Mesodermal cell (in vitro differentiated cells): ENCODE measurements around the gene HOXC10.

Experiments
- H3K27ac ChIP-seq: 2 replicates; pipeline ENCODE4 v1.7.0; 2013; ENCODE audit warnings: mild to moderate bottlenecking, low read depth, low read length, moderate library complexity; ENCODE audit not compliant: severe bottlenecking
- H3K36me3 ChIP-seq: 2 replicates; pipeline ENCODE4 v1.7.1; 2013; ENCODE audit warnings: mild to moderate bottlenecking, low read length, moderate library complexity; ENCODE audit not compliant: control insufficient read depth, insufficient read depth
- H3K4me1 ChIP-seq: one replicate; pipeline ENCODE4 v1.7.1; 2013; ENCODE audit warnings: mild to moderate bottlenecking, low read length; ENCODE audit not compliant: insufficient read depth, control insufficient read depth, poor library complexity, severe bottlenecking
- H3K4me3 ChIP-seq: 2 replicates; pipeline ENCODE4 v1.7.0; 2013; ENCODE audit warnings: low read length, control low read depth, mild to moderate bottlenecking; ENCODE audit not compliant: insufficient read depth, poor library complexity, severe bottlenecking; ENCODE audit errors: extremely low read depth
- H3K9me3 ChIP-seq: 2 replicates; pipeline ENCODE4 v1.7.1; 2013; ENCODE audit warnings: mild to moderate bottlenecking, low read length, moderate library complexity; ENCODE audit not compliant: control insufficient read depth
- WGBS, 2 experiments: methylation state at CpG; one replicate each; pipeline ENCODE4 v1.1.5; 2013; ENCODE audit warnings: missing lambda C conversion rate in 2 of 2; ENCODE audit not compliant: insufficient coverage in 2 of 2; 5-methylcytosine and 5-hydroxymethylcytosine counted together

Gene HOXC10

DNA sequence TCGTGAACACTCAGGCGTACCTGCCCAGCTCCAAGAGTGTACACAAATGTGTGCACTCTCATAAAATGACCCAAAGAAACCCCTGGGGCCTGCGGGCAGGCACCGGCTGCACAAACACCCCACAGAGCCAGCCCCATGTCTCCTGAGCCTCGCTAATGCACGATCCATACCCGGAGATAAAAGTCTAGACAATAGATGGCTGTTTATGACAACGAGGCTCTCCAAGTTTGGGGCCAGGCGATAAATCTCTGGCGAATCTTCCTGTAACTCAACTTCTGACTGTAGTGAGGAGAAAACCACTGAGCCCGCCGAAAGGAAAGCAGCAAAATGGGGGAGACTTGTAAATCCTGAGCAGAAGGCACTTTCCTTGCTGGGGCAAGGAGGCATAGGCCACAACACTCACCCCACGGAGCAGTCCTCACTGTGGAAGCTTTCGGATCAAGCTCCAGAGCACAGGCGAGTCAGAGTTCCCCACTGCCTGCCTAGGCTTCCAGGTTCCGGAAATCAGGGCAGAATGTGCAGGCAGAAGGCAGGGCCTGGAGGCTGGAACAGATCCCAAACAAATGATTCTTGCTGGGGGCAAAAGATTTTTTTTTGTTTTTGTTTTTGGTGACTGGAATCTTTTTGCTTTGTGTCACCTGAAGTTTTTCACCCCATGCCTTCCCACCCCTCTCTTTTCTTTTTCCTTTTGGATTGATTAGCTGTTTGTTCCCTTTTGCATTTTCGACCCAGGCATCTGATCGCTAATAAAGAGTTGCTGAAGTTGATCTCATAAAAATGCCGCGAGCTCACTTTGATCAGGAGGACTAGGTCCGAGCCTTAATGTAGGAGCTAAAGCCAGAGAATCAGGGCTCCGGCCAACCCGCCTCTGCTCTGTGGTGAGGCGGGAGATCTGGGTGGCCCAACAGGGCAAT is 16.5 kb upstream of the HOXC10 start:
- no peaks in the 10 kb centered on the region for H3K9me3 ChIP-seq
- no peaks in the 10 kb centered on the region for H3K36me3 ChIP-seq
- no peak overlapping the region for H3K27ac ChIP-seq
- no peak overlapping the region for H3K4me3 ChIP-seq
- WGBS, 2 experiments = 20 to 23% methylated on average over 19 to 21 of the region's 24 CpGs
- no peaks in the 10 kb centered on the region for H3K4me1 ChIP-seq

- WGBS, 2 experiments = 41 to 42% methylated on average over 10 of the region's 12 CpGs
- no peaks in the 10 kb centered on the region for H3K9me3 ChIP-seq
- H3K4me3 ChIP-seq = no peak overlapping the region
- H3K27ac ChIP-seq = no peak overlapping the region
- H3K36me3 ChIP-seq = no peaks in the 10 kb centered on the region
- no peaks in the 10 kb centered on the region for H3K4me1 ChIP-seq
Measured at GRCh38 chr12:53969588-53970259, 15.2 kb upstream of the HOXC10 start.

GRCh38 chr12:53970451-53970850 is 14.5 kb upstream of the HOXC10 start:
- Histone ChIP-seq H3K4me3 (no peak overlapping the region), H3K9me3 (no peaks in the 10 kb centered on the region), H3K27ac (no peak overlapping the region), H3K36me3 (no peaks in the 10 kb centered on the region), H3K4me1 (peaks cover 3% of the 10 kb centered on the region)
- WGBS, 2 experiments = 9 to 10% methylated on average over 2 to 3 of the region's 4 CpGs

- WGBS, 2 experiments = 60 to 75% methylated on average over 1 to 2 of the region's 3 CpGs
- Histone ChIP-seq H3K4me3 (no peak overlapping the region), H3K9me3 (no peaks in the 10 kb centered on the region), H3K4me1 (peaks cover 3% of the 10 kb centered on the region), H3K36me3 (no peaks in the 10 kb centered on the region), H3K27ac (no peak overlapping the region)
Measured at GRCh38 chr12:53971129-53971528, 13.8 kb upstream of the HOXC10 start.

DNA sequence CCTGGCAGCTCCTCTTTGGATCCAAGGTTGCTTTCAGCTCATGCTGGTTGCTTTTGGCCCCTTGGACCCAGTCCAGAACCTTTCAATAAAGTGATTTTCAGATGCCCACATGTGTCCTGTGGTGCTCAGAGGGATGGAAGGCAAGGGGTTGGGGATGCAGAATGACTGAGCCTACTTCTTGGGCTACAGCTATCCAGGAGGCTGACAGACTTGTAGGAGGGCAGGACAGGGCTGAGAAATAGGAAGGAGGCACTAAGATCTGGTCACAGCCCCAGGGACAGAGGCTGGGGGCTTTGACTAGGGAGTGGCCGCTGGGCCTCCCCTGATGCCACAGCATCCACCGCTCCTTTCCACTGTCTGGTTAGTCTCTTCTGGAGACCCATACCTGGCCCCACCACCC is 13.3 kb upstream of the HOXC10 start:
- H3K4me1 ChIP-seq = peaks cover 3% of the 10 kb centered on the region
- WGBS, 2 experiments = 40 to 50% methylated on average over 1 to 2 of the region's 2 CpGs
- H3K9me3 ChIP-seq = no peaks in the 10 kb centered on the region
- no peaks in the 10 kb centered on the region for H3K36me3 ChIP-seq
- H3K27ac ChIP-seq = no peak overlapping the region
- H3K4me3 ChIP-seq = no peak overlapping the region

GRCh38 chr12:53972152-53972702 is 12.7 kb upstream of the HOXC10 start:
- no peaks in the 10 kb centered on the region for H3K9me3 ChIP-seq
- H3K4me1 ChIP-seq = peaks cover 3% of the 10 kb centered on the region
- WGBS, 2 experiments = 46% methylated on average over 6 to 8 of the region's 9 CpGs
- H3K27ac ChIP-seq = no peak overlapping the region
- H3K4me3 ChIP-seq = no peak overlapping the region
- no peaks in the 10 kb centered on the region for H3K36me3 ChIP-seq

- no peak within 1 kb of the TSS for H3K4me3 ChIP-seq
Measured at GRCh38 chr12:53972722-53973235, 12.2 kb upstream of the HOXC10 start, which contains the start of gene HOXC11. TSS of gene HOXC11 (plus strand) at chr12:53973126. CDS start at chr12:53973242, 116 bp downstream.

GRCh38 chr12:53973236-53974042 is 11.5 kb upstream of the HOXC10 start:
- H3K4me1 ChIP-seq = peaks cover 3% of the 10 kb centered on the region
- no peak overlapping the region for H3K27ac ChIP-seq
- H3K9me3 ChIP-seq = no peaks in the 10 kb centered on the region
- H3K4me3 ChIP-seq = no peak overlapping the region
- no peaks in the 10 kb centered on the region for H3K36me3 ChIP-seq
- WGBS, 2 experiments = 1 to 4% methylated on average over 40 to 58 of the region's 71 CpGs

More at GRCh38 chr12:53972722-53973235, 12.2 kb upstream of the HOXC10 start, which contains the start of gene HOXC11:
- no peak within 1 kb of the TSS for H3K27ac ChIP-seq
- no peaks in the 10 kb centered on the region for H3K9me3 ChIP-seq
- 7 to 10% methylated on average over 8 to 16 of the region's 21 CpGs for WGBS, 2 experiments
- H3K36me3 ChIP-seq = no peaks in the 10 kb centered on the region
- H3K4me1 ChIP-seq = peaks cover 3% of the 10 kb centered on the region

- Histone ChIP-seq H3K36me3 (no peaks in the 10 kb centered on the region), H3K9me3 (no peaks in the 10 kb centered on the region), H3K27ac (no peak within 1 kb of the TSS), H3K4me1 (peaks cover 3% of the 10 kb centered on the region), H3K4me3 (no peak within 1 kb of the TSS)
- WGBS, 2 experiments = 3 to 6% methylated on average over 42 to 43 of the region's 63 CpGs
Measured at GRCh38 chr12:53974084-53975063, 10.6 kb upstream of the HOXC10 start, which contains the start of gene HOTAIR. TSS of gene HOTAIR (minus strand) at chr12:53974954.
